Choroid plexus epithelial cell (primary cell): Measurements from ENCODE around the gene COL26A1.
"Not testable (repeated sequence)": the region's sequence is repeated elsewhere in the genome, so short reads cannot be mapped to it uniquely, and the experiment has no call there.

Source experiments
- DNase-seq: peaks from one replicate; pipeline ENCODE4 v3.0.0-alpha.2; 2010; ENCODE audit warnings: low read depth
- H3K4me3 ChIP-seq: 2 replicates; pipeline ENCODE4 v1.5.1; 2011; ENCODE audit warnings: low read depth, mild to moderate bottlenecking, control low read depth, low read length, moderate library complexity
- CTCF ChIP-seq: conservative IDR thresholded peaks from 2 replicates; pipeline ENCODE4 v1.5.1; 2011; ENCODE audit warnings: low read depth, mild to moderate bottlenecking, control low read depth, inconsistent platforms, low read length, moderate library complexity

The COL26A1 gene

GRCh38 chr7:101557421-101557820 lies 194.7 kb downstream of the COL26A1 start:
- no peak for TF ChIP-seq CTCF
- no peak overlapping the region for H3K4me3 ChIP-seq
- DNase-seq, result no peak

- DNase-seq, result no peak
- TF ChIP-seq CTCF, result no peak
- H3K4me3 ChIP-seq, result no peak overlapping the region
Measured at GRCh38 chr7:101557978-101558741, 195.5 kb downstream of the COL26A1 start.

- no peak for TF ChIP-seq CTCF
- H3K4me3 ChIP-seq, result no peak overlapping the region
- DNase-seq, result no peak
Measured at GRCh38 chr7:101558742-101559325, 196.2 kb downstream of the COL26A1 start.

GRCh38 chr7:101559586-101559985 lies 196.9 kb downstream of the COL26A1 start:
- TF ChIP-seq CTCF, result no peak
- H3K4me3 ChIP-seq, result no peak overlapping the region

GRCh38 chr7:101560021-101560420 lies 197.3 kb downstream of the COL26A1 start:
- DNase-seq, H3K4me3 ChIP-seq: not testable (repeated sequence)

More at GRCh38 chr7:101559586-101559985, 196.9 kb downstream of the COL26A1 start:
- no peak for DNase-seq

- no peak for TF ChIP-seq CTCF
- H3K4me3 ChIP-seq, result no peak overlapping the region
- no peak for DNase-seq
Measured at GRCh38 chr7:101560856-101561255, 198.2 kb downstream of the COL26A1 start.

GRCh38 chr7:101561293-101561692 lies 198.6 kb downstream of the COL26A1 start:
- not testable (repeated sequence) for DNase-seq, H3K4me3 ChIP-seq

- H3K4me3 ChIP-seq, result no peak overlapping the region
- TF ChIP-seq CTCF, result no peak
- DNase-seq, result no peak
Measured at GRCh38 chr7:101562531-101563197, 200.0 kb downstream of the COL26A1 start.
